Measurements from ENCODE around the gene IL19. TPM values are rescaled to one million over a fixed set of nuclear protein-coding genes. Genes with fewer than 3 reads are reported as not detected.

Gene IL19
- total and polyA plus RNA-seq, 2 donors (not counting 3 experiments of a cell fraction or from before 2014, with no cell fraction given), result not detected

GRCh38 chr1:206751891-206752290, 18.7 kb upstream of the IL19 start:
- no peak overlapping the region for H3K9ac ChIP-seq (replicated peaks; ENCODE audit: extremely low read depth, insufficient read depth, low read length)
- H2AFZ ChIP-seq (ENCODE audit: low read depth, low read length), result no peak overlapping the region
- no peaks in the 10 kb centered on the region for H3K9me1 ChIP-seq (replicated peaks; ENCODE audit: control insufficient read depth, extremely low read depth, insufficient read depth, low read length)
- dilution Hi-C loops (cut with MboI; ENCODE audit: extremely low pct_ligation_motif_present, low sequenced_read_pairs) (no loop called here), intact Hi-C loops (cut with micrococcal nuclease) (no loop called here)
- no peak overlapping the region for H3K27ac ChIP-seq (ENCODE audit: insufficient read depth, low read depth, low read length)
- H3K36me3 ChIP-seq (ENCODE audit: control insufficient read depth in 2 of 2, extremely low read depth in 1 of 2, insufficient read depth in 2 of 2, low read length in 2 of 2), result no peaks in the 10 kb centered on the region
- H4K20me1 ChIP-seq (replicated peaks; ENCODE audit: control insufficient read depth, extremely low read depth, insufficient read depth, low read length), result no peaks in the 10 kb centered on the region
- no peaks in the 10 kb centered on the region for H3K9me3 ChIP-seq (replicated peaks; ENCODE audit: control insufficient read depth, insufficient read depth, low read length)
- H3K4me1 ChIP-seq (ENCODE audit: control insufficient read depth, extremely low read depth, insufficient read depth, low read length), result no peaks in the 10 kb centered on the region
- DNase-seq (ENCODE audit: low read depth, low spot score) (no peak), FAIRE-seq (no peak)
- no TSS peak for BruUV-seq (replicated peaks)
- no peak overlapping the region for H3K4me3 ChIP-seq (replicated peaks in 1 of 3; ENCODE audit: insufficient read depth in 1 of 3, low read depth in 1 of 3, low read length in 3 of 3)
- peaks cover 6 to 13% of the 10 kb centered on the region in 2 experiments for H3K27me3 ChIP-seq (ENCODE audit: control insufficient read depth in 2 of 2, insufficient read depth in 2 of 2, low read length in 2 of 2)
- TF ChIP-seq MYC (IDR thresholded peaks at IDR 0.05; ENCODE audit: low read depth, low read length) (no peak), GATA2 (IDR thresholded peaks at IDR 0.05; ENCODE audit: insufficient read depth, insufficient read length, low read depth, low read length) (no peak), POLR2AphosphoS5 (IDR thresholded peaks at IDR 0.05; ENCODE audit: insufficient read depth, low read depth, low read length) (no peak), FOS (IDR thresholded peaks at IDR 0.05; ENCODE audit: borderline replicate concordance, insufficient read depth, low read length) (no peak), JUN (IDR thresholded peaks at IDR 0.05; ENCODE audit: borderline replicate concordance, insufficient read depth, insufficient read length, low read depth) (no peak), POLR2A (IDR thresholded peaks at IDR 0.05; ENCODE audit: low read depth, low read length) (no peak), CTCF (IDR thresholded peaks at IDR 0.05; ENCODE audit: extremely low read depth in 1 of 2, insufficient read depth in 1 of 2, low read depth in 1 of 2, low read length in 2 of 2) (no peak), MAX (IDR thresholded peaks at IDR 0.05; ENCODE audit: insufficient read depth, insufficient read length) (no peak), EZH2 (IDR thresholded peaks at IDR 0.05; ENCODE audit: borderline replicate concordance, low read depth, low read length, severe bottlenecking) (no peak)
- POLR2A ChIA-PET, result no interaction called here
- CTCF ChIA-PET, result no interaction called here
- no peak overlapping the region for H3K4me2 ChIP-seq (ENCODE audit: insufficient read depth, low read length)
- H3K79me2 ChIP-seq (ENCODE audit: control insufficient read depth, insufficient read depth, low read length), result no peaks in the 10 kb centered on the region

Data from endothelial cell of umbilical vein (primary cell).